Natural killer cell treated with Interleukin-12 subunit alpha and Interleukin-12 subunit beta and Interleukin-15 and Interleukin-18, amount 100 ng/mL, for 72 hours (primary cell): ENCODE data around the gene PYGB. TPM values are rescaled to one million over a fixed set of nuclear protein-coding genes. Genes with fewer than 3 reads are reported as not detected.
"Not testable (repeated sequence)": the region's sequence is repeated elsewhere in the genome, so short reads cannot be mapped to it uniquely, and the experiment has no call there.

Experiments used
- ATAC-seq, 2 donors: fragments of 150-1000 bp; cut with Tn5 transposase in 1 of 2; sonication (Bioruptor Pico), chemical (Tn5 transposase) in 1 of 2; 2 replicates each; pipeline ENCODE4 v1.10.0; 2021
- DNase-seq: peaks from one replicate; pipeline ENCODE4 v3.0.0; 2022; ENCODE audit warnings: low spot score
- H3K27ac Mint-ChIP-seq, 2 donors: 1 replicate in 1 of 2; 2 replicates in 1 of 2; pipeline ENCODE4 v1.8.0; 2022; ENCODE audit warnings: mixed read lengths in 2 of 2, mild to moderate bottlenecking in 1 of 2, moderate library complexity in 1 of 2
- H3K27me3 Mint-ChIP-seq, 2 donors: 1 replicate in 1 of 2; 2 replicates in 1 of 2; pipeline ENCODE4 v1.8.0; 2022; ENCODE audit warnings: mixed read lengths in 2 of 2
- H3K36me3 Mint-ChIP-seq: one replicate; pipeline ENCODE4 v1.8.0; 2022; ENCODE audit warnings: mixed read lengths
- H3K4me1 Mint-ChIP-seq, 2 donors: 1 replicate in 1 of 2; 2 replicates in 1 of 2; pipeline ENCODE4 v1.8.0; 2022; ENCODE audit warnings: low read depth in 2 of 2, mixed read lengths in 2 of 2, mild to moderate bottlenecking in 1 of 2
- H3K4me3 Mint-ChIP-seq: one replicate; pipeline ENCODE4 v1.8.0; 2022; ENCODE audit warnings: mixed read lengths
- H3K9me3 Mint-ChIP-seq: 2 replicates; pipeline ENCODE4 v1.8.0; 2022; ENCODE audit warnings: mixed read lengths
- total RNA-seq, 2 donors: library from RNA; stranded (reverse); gene quantifications; one replicate each; pipeline ENCODE4 v1.2.3, GENCODE V29; 2022

PYGB gene
- total RNA-seq, 2 donors from 2014 or later: 35.9 to 40.4 TPM

DNA sequence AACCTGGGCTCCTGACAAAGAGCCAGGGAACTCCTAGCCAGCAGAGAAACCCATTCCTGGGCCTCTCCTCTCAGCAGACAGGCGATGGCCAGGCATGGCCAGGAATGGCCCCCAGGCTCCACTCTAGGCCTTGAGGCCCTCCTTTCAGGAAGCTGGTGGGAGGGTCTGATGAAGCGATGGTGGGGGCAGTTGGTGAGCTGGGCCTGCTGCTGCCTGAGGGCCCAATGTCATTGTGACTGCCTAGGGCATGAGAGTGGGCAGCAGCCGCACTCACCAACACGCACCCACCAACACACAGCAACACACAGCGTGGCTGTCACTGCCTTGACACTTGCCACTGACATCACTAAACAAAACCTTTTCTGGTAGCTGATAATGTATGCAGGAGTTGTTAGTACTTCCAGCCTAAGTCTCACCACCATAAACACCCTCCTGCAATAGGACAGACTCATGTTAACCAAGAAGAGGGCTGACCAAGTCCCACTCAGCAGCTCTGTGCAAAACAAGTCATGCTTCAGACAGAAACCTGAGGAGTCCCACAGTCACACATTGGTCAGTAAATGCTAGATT is 73.5 kb downstream of the PYGB start:
- DNase-seq: peak; percentile 74
- Mint-ChIP-seq H3K4me1 (peaks cover 22 to 36% of the 10 kb centered on the region in 2 donors), H3K9me3 (no peaks in the 10 kb centered on the region), H3K27me3 (no peaks in the 10 kb centered on the region), H3K36me3 (no peaks in the 10 kb centered on the region), H3K27ac (peak overlapping the region; percentile 74 to 81), H3K4me3 (peak overlapping the region; percentile 73)
- peak; percentile 94 to 95 for ATAC-seq

DNA sequence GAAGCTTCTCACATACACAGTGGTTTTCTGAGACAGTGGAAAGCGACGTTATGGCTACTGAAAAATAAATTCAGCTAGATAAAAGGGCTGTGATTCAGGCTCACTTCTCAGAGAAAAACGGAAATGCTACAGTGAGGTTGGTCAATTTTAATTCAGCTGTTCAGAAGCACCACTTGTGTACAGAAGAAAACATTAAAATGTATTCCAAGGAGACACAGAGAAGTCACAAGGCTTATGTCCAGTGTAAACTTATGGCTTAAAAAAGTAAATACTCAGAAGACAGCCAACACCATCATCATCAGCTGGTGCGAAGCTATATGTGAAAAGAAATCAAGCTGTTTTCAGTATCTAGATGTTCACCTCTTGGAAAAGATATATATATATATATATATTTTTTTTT is 74.1 kb downstream of the PYGB start:
- DNase-seq: no peak
- no peak for ATAC-seq
- Mint-ChIP-seq H3K36me3 (no peaks in the 10 kb centered on the region), H3K9me3 (no peaks in the 10 kb centered on the region), H3K4me3 (peak overlapping the region; percentile 73), H3K27me3 (no peaks in the 10 kb centered on the region), H3K4me1 (peaks cover 22 to 36% of the 10 kb centered on the region in 2 donors), H3K27ac (peak overlapping the region; percentile 74 to 81)

DNA sequence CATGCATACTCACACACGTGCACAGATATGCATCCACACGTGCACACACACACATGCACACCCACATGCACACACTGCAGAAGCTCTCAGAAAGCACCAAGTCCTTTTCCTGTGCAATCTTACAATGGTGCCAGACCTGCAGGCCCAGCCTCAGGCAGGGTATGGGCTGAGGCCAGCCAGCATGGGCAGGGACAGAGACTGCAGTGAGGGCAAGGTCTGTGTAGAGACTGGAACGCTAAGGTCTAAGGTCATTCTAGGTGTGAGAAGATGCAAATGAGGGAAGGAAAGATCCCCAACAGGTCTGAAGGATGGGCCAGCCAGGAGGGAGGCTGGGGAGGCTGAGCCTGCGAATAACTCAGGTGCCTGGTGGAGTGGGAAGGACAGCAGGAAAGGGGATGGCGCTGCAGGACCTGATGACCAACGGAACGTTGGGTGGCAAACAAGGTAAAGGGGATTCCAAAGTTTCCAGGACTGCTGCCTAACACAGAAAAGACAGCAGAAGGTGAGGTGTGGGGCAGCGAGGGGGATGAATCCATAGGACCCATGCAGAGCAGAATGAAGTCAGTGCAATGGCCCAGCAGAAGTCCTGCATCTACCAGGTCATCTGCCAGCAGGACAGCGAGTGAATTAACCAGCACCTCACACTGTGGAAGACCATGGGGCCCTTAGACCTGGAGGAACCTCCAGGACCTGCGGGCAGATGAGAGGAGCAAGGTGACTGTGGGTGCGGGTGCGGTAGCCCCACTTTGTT is 75.8 kb downstream of the PYGB start:
- no peak for ATAC-seq
- no peak overlapping the region for H3K4me3 Mint-ChIP-seq
- H3K4me1 Mint-ChIP-seq: peaks cover 22 to 32% of the 10 kb centered on the region in 2 donors
- H3K27ac Mint-ChIP-seq: peak overlapping the region in 1 of 2 donors; percentile 51
- DNase-seq: no peak
- no peaks in the 10 kb centered on the region for H3K9me3 Mint-ChIP-seq
- no peaks in the 10 kb centered on the region for H3K27me3 Mint-ChIP-seq
- no peaks in the 10 kb centered on the region for H3K36me3 Mint-ChIP-seq

DNA sequence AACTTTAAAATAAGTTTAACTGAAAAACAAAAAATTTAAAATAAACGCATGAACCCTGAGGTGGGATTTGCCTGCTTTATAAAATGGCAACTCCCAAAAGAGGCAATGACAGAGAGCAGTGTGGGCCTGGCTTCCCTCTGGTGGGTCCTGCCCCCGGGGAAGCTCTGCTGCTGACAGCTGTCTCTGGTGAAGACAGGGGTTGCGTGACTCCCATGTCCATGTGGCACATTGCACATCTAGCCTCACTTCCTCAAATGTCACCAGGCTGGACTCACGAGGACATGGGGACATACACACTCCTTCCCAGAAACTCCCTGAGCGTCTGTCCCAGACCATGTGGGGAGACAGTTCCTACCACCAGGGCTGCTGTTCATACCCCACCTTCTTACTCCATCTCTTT is 76.5 kb downstream of the PYGB start:
- Mint-ChIP-seq H3K27ac (no peak overlapping the region), H3K27me3 (no peaks in the 10 kb centered on the region), H3K4me1 (peaks cover 22 to 35% of the 10 kb centered on the region in 2 donors)

DNA sequence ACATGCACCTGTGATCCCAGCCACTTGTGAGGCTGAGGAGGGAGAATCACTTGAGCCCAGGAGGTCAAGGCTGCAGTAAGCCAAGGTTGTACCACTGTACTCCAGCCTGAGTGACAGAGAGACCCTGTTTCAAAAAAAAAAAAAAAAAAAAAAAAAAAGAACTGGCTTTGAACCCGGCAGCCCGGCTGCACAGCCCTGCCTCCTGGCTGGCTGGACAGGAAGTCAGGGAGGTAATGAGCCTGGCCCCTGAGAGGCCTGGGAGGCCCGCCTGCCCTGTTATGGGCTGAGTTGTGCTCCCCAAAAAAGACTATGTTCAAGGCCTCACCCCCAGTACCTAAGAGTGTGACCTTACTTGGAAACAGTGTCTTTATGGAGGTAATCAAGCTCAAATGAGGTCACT is 77.2 kb downstream of the PYGB start:
- no peak for ATAC-seq
- DNase-seq: no peak
- Mint-ChIP-seq H3K36me3 (no peaks in the 10 kb centered on the region), H3K4me3 (no peak overlapping the region), H3K27me3 (no peaks in the 10 kb centered on the region), H3K4me1 (peaks cover 28 to 34% of the 10 kb centered on the region in 2 donors), H3K27ac (peak overlapping the region in 1 of 2 donors; percentile 14), H3K9me3 (no peaks in the 10 kb centered on the region)

More for the DNA sequence above, 76.5 kb downstream of the PYGB start:
- Mint-ChIP-seq H3K4me3 (no peak overlapping the region), H3K9me3 (no peaks in the 10 kb centered on the region), H3K36me3 (no peaks in the 10 kb centered on the region)
- no peak for ATAC-seq
- no peak for DNase-seq

DNA sequence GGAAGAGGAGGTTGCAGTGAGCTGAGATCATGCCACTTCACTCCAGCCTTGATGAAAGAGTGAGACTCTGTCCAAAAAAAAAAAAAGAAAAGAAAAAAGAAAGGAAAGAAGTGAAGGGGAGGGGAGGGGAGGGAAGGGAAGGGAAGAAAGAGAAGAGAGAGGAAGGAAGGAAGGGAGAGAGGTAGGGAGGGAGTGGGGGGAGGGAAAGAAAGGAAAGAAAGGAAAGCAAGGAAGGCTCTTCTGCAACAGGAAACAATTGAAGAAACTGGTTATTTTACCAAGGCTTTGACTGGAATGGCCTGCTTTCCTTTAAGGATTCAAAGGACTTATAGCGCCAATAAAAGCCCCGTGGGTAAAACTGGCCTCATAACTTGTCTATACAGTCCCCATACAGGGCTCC is 78.1 kb downstream of the PYGB start:
- H3K27ac Mint-ChIP-seq: peak overlapping the region in 1 of 2 donors; percentile 14
- no peak overlapping the region for H3K4me3 Mint-ChIP-seq
- H3K4me1 Mint-ChIP-seq: peaks cover 26 to 35% of the 10 kb centered on the region in 2 donors
- no peak for DNase-seq
- no peaks in the 10 kb centered on the region for H3K9me3 Mint-ChIP-seq
- no peak for ATAC-seq
- no peaks in the 10 kb centered on the region for H3K36me3 Mint-ChIP-seq
- no peaks in the 10 kb centered on the region for H3K27me3 Mint-ChIP-seq

DNA sequence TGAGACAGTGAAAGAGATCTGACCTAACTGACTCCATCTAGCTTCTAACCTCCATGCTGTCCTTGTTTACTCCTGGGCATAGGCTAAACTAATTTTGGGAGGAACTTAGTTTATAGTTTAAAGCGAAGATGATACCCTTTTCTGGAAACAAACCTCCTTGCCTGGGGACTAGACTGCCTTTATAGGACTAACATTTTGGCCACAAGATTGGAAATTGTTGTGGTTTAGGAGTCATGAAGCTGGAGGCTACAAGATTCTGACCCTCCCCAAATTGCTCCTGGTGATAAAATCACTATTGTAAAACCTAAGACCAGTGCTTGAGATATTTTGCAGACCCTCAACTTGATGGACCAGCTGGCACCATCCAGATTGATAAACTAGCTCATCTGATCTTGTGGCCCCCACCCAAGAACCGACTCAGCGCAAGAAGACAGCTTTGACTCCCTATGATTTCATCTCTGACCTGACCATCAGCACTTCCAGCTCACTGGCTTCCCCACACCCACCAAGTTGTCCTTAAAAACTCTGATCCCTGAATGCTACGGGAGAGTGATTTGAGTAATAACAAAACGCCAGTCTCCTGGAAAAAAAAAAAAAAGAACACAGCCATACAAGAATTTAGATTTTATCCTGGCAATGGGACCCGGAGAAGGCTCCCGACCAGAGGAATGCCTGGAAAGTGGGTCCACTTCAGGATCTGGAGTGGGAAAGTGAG is 79.8 kb downstream of the PYGB start:
- no peak overlapping the region for H3K27ac Mint-ChIP-seq

DNA sequence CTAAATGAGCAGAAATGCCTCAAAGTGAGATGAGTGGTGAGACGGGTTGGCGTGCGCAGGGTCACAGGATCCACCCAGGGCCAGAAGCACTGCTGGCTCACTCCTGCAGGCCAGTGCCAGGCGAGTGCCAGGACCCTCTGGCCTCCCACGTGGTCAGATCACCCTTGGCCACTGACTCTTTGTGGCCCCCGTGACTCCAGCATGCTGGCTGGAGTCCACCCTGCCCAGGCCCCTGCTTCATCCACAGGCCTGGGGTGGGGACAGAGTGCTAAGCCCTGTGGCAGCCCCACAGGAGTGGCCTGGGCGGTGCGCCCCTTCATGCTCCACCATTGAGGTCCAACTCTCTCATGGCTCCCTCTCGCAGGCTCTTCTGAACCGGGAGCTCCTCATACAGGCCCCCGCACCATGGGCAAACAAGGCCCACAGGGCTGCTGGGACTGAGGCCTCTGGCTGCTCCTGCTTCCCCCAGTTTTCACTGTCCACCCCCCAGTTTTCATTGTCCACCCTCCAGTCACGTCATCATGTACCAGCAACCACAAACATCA is 81.1 kb downstream of the PYGB start:
- ATAC-seq: peak in 1 of 2 donors; percentile 20
- no peaks in the 10 kb centered on the region for H3K9me3 Mint-ChIP-seq
- H3K4me3 Mint-ChIP-seq: no peak overlapping the region
- H3K27ac Mint-ChIP-seq: no peak overlapping the region
- H3K36me3 Mint-ChIP-seq: peaks cover 4% of the 10 kb centered on the region
- DNase-seq: no peak
- H3K4me1 Mint-ChIP-seq: peaks cover 6 to 16% of the 10 kb centered on the region in 2 donors
- no peaks in the 10 kb centered on the region for H3K27me3 Mint-ChIP-seq

More for the DNA sequence above, 79.8 kb downstream of the PYGB start:
- no peak for ATAC-seq
- Mint-ChIP-seq H3K27me3 (no peaks in the 10 kb centered on the region), H3K4me1 (peaks cover 15 to 27% of the 10 kb centered on the region in 2 donors), H3K9me3 (no peaks in the 10 kb centered on the region), H3K4me3 (no peak overlapping the region), H3K36me3 (no peaks in the 10 kb centered on the region)
- no peak for DNase-seq

DNA sequence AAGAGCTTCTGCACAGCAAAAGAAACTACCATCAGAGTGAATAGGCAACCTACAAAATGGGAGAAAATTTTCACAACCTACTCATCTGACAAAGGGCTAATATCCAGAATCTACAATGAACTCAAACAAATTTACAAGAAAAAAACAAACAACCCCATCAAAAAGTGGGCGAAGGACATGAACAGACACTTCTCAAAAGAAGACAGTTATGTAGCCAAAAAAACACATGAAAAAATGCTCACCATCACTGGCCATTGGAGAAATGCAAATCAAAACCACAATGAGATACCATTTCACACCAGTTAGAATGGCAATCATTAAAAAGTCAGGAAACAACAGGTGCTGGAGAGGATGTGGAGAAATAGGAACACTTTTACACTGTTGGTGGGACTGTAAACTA is 87.1 kb downstream of the PYGB start:
- H3K36me3 Mint-ChIP-seq, DNase-seq, H3K27me3 Mint-ChIP-seq, H3K9me3 Mint-ChIP-seq, ATAC-seq, H3K27ac Mint-ChIP-seq, H3K4me1 Mint-ChIP-seq, H3K4me3 Mint-ChIP-seq: not testable (repeated sequence)

DNA sequence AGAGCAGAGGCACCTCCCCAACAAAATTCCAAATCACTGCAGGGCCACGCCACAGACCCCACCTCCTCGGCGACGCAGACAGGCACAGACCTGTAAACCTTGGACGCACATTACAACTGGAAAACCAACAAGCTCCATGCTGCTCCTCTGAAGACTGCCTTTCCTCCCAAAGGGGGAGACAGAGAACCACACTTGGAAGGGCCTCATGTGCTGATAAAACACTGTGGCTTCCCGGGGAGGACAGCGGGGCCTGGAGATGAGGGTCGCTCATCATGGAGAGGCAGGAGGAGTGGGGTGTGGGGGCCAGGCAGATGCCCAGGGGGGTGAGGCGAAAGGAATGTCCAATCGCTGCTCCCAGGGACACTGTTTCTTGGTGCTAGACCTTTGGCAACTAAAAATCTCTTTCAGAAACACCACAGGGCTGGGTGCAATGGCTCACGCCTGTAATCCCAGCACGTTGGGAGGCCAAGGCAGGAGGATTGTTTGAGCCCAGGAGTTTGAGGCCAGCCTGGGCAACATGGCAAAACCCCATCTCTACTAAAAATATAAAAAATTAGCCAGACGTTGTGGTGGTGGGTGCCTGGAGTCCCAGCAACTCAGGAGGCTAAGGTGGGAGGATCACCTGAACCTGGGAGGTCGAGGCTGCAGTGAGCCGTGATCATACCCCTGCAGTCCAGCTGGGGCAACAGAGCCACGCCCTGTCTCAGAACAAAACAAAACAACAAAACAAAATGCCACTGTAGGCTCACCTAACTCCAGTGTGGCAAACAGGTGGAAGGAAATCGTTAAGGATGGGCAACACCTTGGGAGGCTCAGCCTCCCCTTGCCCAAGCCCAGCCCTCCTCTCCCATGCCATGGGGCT is 88.9 kb downstream of the PYGB start:
- Mint-ChIP-seq H3K4me3 (no peak overlapping the region), H3K4me1 (peaks cover 7 to 9% of the 10 kb centered on the region in 2 donors), H3K27ac (no peak overlapping the region), H3K27me3 (no peaks in the 10 kb centered on the region), H3K36me3 (peaks cover 4% of the 10 kb centered on the region), H3K9me3 (no peaks in the 10 kb centered on the region)
- no peak for ATAC-seq
- DNase-seq: no peak

DNA sequence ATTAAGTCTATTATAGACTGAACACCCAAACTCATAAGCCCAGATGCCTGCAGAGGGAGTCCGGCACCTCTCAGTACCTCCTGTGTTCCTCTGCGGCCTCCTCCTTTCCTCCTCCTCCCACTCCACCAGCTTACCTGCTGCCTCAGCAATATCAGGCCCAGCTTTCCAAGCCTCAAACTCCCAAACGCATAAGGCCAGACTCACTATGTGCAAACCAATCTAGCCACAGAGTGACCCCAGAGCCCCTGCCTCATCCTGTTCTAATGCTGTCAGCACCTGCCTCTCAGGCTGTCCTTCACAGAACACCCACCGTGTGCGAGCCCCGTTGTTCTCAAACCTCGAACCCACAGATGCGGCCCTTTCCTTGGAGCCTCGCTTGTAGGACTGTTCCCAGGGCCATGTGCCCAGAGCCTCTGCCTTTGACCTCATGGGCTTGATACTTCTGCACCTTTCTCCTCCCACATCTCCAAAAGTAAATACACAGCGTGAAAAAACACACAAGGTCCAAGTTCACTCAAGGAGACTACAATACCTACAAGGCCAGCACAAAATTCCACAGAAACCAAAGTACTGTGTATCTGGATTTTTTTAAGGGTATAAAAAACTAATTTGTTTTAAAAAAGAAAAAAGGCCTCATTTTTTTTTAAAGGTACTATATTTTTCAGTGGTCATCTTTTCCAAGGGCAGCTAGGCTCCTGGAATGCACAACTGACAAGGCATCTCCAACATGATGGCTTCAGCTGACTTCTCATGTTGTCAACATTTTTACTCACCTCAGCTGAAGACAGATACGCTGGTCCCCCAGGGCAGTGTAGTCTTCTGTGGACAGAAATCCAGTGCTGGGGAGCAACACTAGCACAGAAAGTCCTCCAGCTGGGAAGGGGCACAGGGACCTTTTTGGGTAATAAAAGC is 90.5 kb downstream of the PYGB start:
- peaks cover 4% of the 10 kb centered on the region for H3K36me3 Mint-ChIP-seq
- H3K9me3 Mint-ChIP-seq: no peaks in the 10 kb centered on the region
- no peak overlapping the region for H3K27ac Mint-ChIP-seq
- no peak overlapping the region for H3K4me3 Mint-ChIP-seq
- peaks cover 7 to 12% of the 10 kb centered on the region in 2 donors for H3K4me1 Mint-ChIP-seq
- DNase-seq (no peak), ATAC-seq (no peak)
- H3K27me3 Mint-ChIP-seq: no peaks in the 10 kb centered on the region

DNA sequence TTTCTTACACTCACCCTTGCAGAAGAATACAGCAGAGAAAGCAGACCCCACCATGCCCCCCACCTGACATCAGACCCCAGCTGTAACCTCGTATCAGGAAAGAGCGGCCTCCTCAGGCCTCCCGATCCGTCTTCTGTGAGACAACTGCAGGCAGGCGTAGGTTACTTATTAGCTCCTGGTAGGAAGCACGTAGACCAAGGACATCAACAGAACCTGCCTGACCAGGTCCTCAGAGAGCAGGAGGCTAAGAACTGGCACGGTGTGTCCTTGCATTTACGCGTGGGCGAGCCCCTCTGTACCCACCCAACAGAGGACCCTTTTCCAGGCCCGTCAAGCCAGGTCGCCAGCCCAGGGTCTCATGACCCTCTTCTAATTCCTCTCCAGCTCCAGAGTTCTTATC is 91.7 kb downstream of the PYGB start:
- DNase-seq (no peak), ATAC-seq (no peak)
- no peaks in the 10 kb centered on the region for H3K9me3 Mint-ChIP-seq
- no peaks in the 10 kb centered on the region for H3K36me3 Mint-ChIP-seq
- no peak overlapping the region for H3K27ac Mint-ChIP-seq
- H3K4me1 Mint-ChIP-seq: peaks cover 15% of the 10 kb centered on the region in 2 donors
- no peak overlapping the region for H3K4me3 Mint-ChIP-seq
- H3K27me3 Mint-ChIP-seq: no peaks in the 10 kb centered on the region
